Gastroesophageal sphincter (tissue), 3 donors: ENCODE data around the gene LDLRAD3.

Experiments
- CTCF ChIP-seq, 4 experiments: fragments of 200-600 bp in 2 of 4; fragments of 450-650 bp in 2 of 4; sonication (generic) in 1 of 4; IDR thresholded peaks; one replicate each; pipeline ENCODE4 v1.5.1; 2017 to 2019; ENCODE audit warnings: antibody characterized with exemption in 4 of 4, mild to moderate bottlenecking in 2 of 4, moderate library complexity in 2 of 4
- EP300 ChIP-seq: sonication (generic); formaldehyde crosslinking; IDR thresholded peaks from one replicate; pipeline ENCODE4 v1.6.1; 2017; ENCODE audit warnings: antibody characterized with exemption, mild to moderate bottlenecking
- POLR2A ChIP-seq, 2 donors: fragments of 450-650 bp; IDR thresholded peaks; one replicate each; pipeline ENCODE4 v1.6.1; 2017; ENCODE audit warnings: antibody characterized with exemption in 2 of 2, mild to moderate bottlenecking in 2 of 2, moderate library complexity in 1 of 2
- POLR2AphosphoS5 ChIP-seq: sonication (generic); formaldehyde crosslinking; IDR thresholded peaks from one replicate; pipeline ENCODE4 v1.6.1; 2017; ENCODE audit warnings: antibody characterized with exemption

GRCh38 chr11:36167729-36168128 is 223.9 kb downstream of the LDLRAD3 start:
- TF ChIP-seq POLR2AphosphoS5 (no peak), EP300 (no peak), CTCF (IDR thresholded peaks at IDR 0.05) (no peak), POLR2A (IDR thresholded peaks at IDR 0.05) (no peak)
